GM12878 (cell line): ENCODE measurements around the gene ADAMTS1. TPM values are rescaled to one million over a fixed set of nuclear protein-coding genes. Genes with fewer than 3 reads are reported as not detected.

Experiments
- ATAC-seq: fragments of 200-7000 bp; cut with Tn5 transposase; 3 replicates; pipeline ENCODE4 v1.9.1; 2020; ENCODE audit warnings: mild to moderate bottlenecking, moderate library complexity
- BruUV-seq: library from RNA; stranded (reverse); fragments of 400-500 nt; replicated peaks from 2 replicates; lab custom pipeline; 2021; lab: Mats Ljungman, UMichigan
- CTCF ChIA-PET: fragments of 300-600 bp; sonication (Branson Sonifier 250); formaldehyde crosslinking; extraction: SDS; loops from one replicate; lab custom pipeline; 2021; ENCODE audit warnings: inconsistent platforms; lab: Yijun Ruan, JAX
- POLR2A ChIA-PET: fragments of 350-600 bp; formaldehyde crosslinking; extraction: SDS; loops from one replicate; lab custom pipeline; 2021; ENCODE audit warnings: inconsistent platforms; lab: Charles Lee
- RAD21 ChIA-PET: fragments of 300-600 bp; sonication (Branson Sonifier 250); formaldehyde crosslinking; loops from one replicate; lab custom pipeline; 2023; ENCODE audit warnings: antibody characterized with exemption; ENCODE audit not compliant: unreplicated experiment; lab: Charles Lee
- SMC1A ChIA-PET: fragments of 300-600 bp; sonication (Branson Sonifier 250); formaldehyde crosslinking; loops from one replicate; lab custom pipeline; 2023; ENCODE audit not compliant: unreplicated experiment, uncharacterized antibody; lab: Charles Lee
- DNase-seq: peaks from one replicate; pipeline ENCODE4 v3.0.0-alpha.2; 2011; ENCODE audit warnings: low read depth, low spot score
- FAIRE-seq: peaks from 3 replicates; lab custom pipeline; 2011; peaks lifted over from hg19 to GRCh38; lab: Jason Lieb, UNC
- H2AFZ ChIP-seq: 2 replicates; pipeline ENCODE4 v1.6.0; 2011; ENCODE audit warnings: low read depth, low read length, control low read depth; ENCODE audit not compliant: control insufficient read depth
- H3K27ac ChIP-seq: 2 replicates; pipeline ENCODE4 v1.5.1; 2011; ENCODE audit warnings: control low read depth; ENCODE audit not compliant: control insufficient read depth, insufficient read depth
- H3K27me3 ChIP-seq, 2 experiments: replicated peaks in 1 of 2; 2 replicates each; pipeline versions ENCODE4 v1.6.0 to v1.6.1; 2011; ENCODE audit warnings: low read length in 1 of 2; ENCODE audit not compliant: control insufficient read depth in 2 of 2, insufficient read depth in 2 of 2
- H3K36me3 ChIP-seq, 2 experiments: 2 replicates each; pipeline ENCODE4 v1.5.1; 2011; ENCODE audit warnings: low read length in 1 of 2; ENCODE audit not compliant: control insufficient read depth in 2 of 2, insufficient read depth in 2 of 2
- H3K4me1 ChIP-seq: 2 replicates; pipeline ENCODE4 v1.6.1; 2011; ENCODE audit warnings: mild to moderate bottlenecking, low read length, moderate library complexity, mixed read lengths; ENCODE audit not compliant: control insufficient read depth, insufficient read depth
- H3K4me2 ChIP-seq: 2 replicates; pipeline ENCODE4 v1.6.0; 2011; ENCODE audit warnings: control low read depth; ENCODE audit not compliant: control insufficient read depth, insufficient read depth
- H3K4me3 ChIP-seq: fragments of 200-600 bp; sonication (generic); 2 replicates; pipeline ENCODE4 v1.5.1; 2016
- H3K79me2 ChIP-seq: 2 replicates; pipeline ENCODE4 v1.6.0; 2011; ENCODE audit warnings: low read length; ENCODE audit not compliant: control insufficient read depth, insufficient read depth
- H3K9ac ChIP-seq: 2 replicates; pipeline ENCODE4 v1.8.0; 2011; ENCODE audit warnings: low read length, control low read depth, mixed read lengths; ENCODE audit not compliant: control insufficient read depth, insufficient read depth
- H3K9me3 ChIP-seq: replicated peaks from 3 replicates; pipeline ENCODE4 v1.5.1; 2011; ENCODE audit warnings: mild to moderate bottlenecking, low read length; ENCODE audit not compliant: control insufficient read depth, insufficient read depth
- H4K20me1 ChIP-seq: 2 replicates; pipeline ENCODE4 v1.6.0; 2011; ENCODE audit not compliant: control insufficient read depth, insufficient read depth
- ASH2L ChIP-seq: fragments of 300-600, 200-600 bp; sonication (generic); IDR thresholded peaks from 2 replicates; pipeline ENCODE4 v1.6.1; 2017; ENCODE audit warnings: low read depth, mild to moderate bottlenecking, borderline replicate concordance
- HDAC2 ChIP-seq: fragments of 200-600 bp; sonication (generic); IDR thresholded peaks from 2 replicates; pipeline ENCODE4 v1.6.1; 2017
- KDM1A ChIP-seq: fragments of 200-600 bp; sonication (generic); IDR thresholded peaks from 2 replicates; pipeline ENCODE4 v1.6.1; 2016; ENCODE audit warnings: borderline replicate concordance
- RBBP5 ChIP-seq: fragments of 200-600 bp; sonication (generic); conservative IDR thresholded peaks from 2 replicates; pipeline ENCODE4 v1.6.1; 2016
- SMAD5 ChIP-seq: IDR thresholded peaks from 2 replicates; pipeline ENCODE4 v1.6.1; 2016; ENCODE audit warnings: antibody characterized with exemption, low read depth
- SRF ChIP-seq, 2 experiments: IDR thresholded peaks; 2 replicates each; pipeline ENCODE4 v1.6.1; 2011; ENCODE audit warnings: low read depth in 2 of 2, low read length in 2 of 2, mild to moderate bottlenecking in 1 of 2, moderate library complexity in 1 of 2
- WGBS: methylation state at CpG from one replicate; pipeline ENCODE4 v1.1.6; 2016; ENCODE audit warnings: low lambda C conversion rate; ENCODE audit not compliant: insufficient replicate concordance, insufficient coverage; ENCODE audit errors: missing lambda C conversion rate; 5-methylcytosine and 5-hydroxymethylcytosine counted together
- in situ Hi-C: fragments of 300-500 bp; cut with MboI; formaldehyde crosslinking; loops from 9 replicates; pipeline ENCODE4 v1.14.3; 2018; ENCODE audit warnings: mixed read lengths
- intact Hi-C: fragments of 100-400 bp; cut with micrococcal nuclease; formaldehyde crosslinking; loops from one replicate; pipeline ENCODE4 v1.14.2; 2022; ENCODE audit not compliant: unreplicated experiment
- polyA plus RNA-seq, 11 experiments: library from polyadenylated mRNA; depleted of rRNA in 4 of 11; unstranded in 6 of 11; stranded (reverse) in 5 of 11; fragments of >200 nt; fragmentation: Nextera tagmentation in 4 of 11; fragmentation: Illumina TruSeq in 1 of 11; extraction: Ambion mirVana in 4 of 11; extraction: Trizol in 1 of 11; gene quantifications; 1 replicate in 1 of 11; 2 replicates in 10 of 11; pipeline versions ENCODE4 v1.2.1 to v1.2.3, GENCODE V29; 2011 to 2016; ENCODE audit warnings: inconsistent platforms in 2 of 11, missing spikeins in 2 of 11, low read depth in 1 of 11
- total RNA-seq, 4 experiments: library from RNA; depleted of rRNA in 3 of 4; stranded (reverse); fragments of >200 nt in 3 of 4; fragmentation: Illumina TruSeq in 1 of 4; extraction: Trizol in 1 of 4; gene quantifications; 2 replicates each; pipeline versions ENCODE4 v1.2.1 to v1.2.3, GENCODE V29; 2013 to 2021

Gene ADAMTS1
- total and polyA plus RNA-seq, 10 of the 15 experiments (the other 5 are each of a cell fraction or from before 2014, with no cell fraction given), result 0.06 to 0.21 (median 0.08) TPM; not detected in 6

- Histone ChIP-seq H3K27ac (no peak overlapping the region), H3K79me2 (no peaks in the 10 kb centered on the region), H3K4me3 (no peak overlapping the region), H3K9me3 (no peaks in the 10 kb centered on the region), H3K27me3 (no peaks in the 10 kb centered on the region), H3K4me2 (no peak overlapping the region), H4K20me1 (no peaks in the 10 kb centered on the region), H3K36me3 (no peaks in the 10 kb centered on the region), H3K4me1 (no peaks in the 10 kb centered on the region), H2AFZ (no peak overlapping the region), H3K9ac (no peak overlapping the region)
- ATAC-seq (no peak), FAIRE-seq (no peak), DNase-seq (no peak)
- 79% methylated on average over 2 of the region's 2 CpGs for WGBS
- TF ChIP-seq HDAC2 (no peak), SRF (IDR thresholded peaks at IDR 0.05; ENCODE audit: low read depth in 2 of 2, low read length in 2 of 2) (no peak), KDM1A (no peak)
- BruUV-seq, result no TSS peak
- RAD21 ChIA-PET, result no interaction called here
- intact Hi-C loops (no loop called here), in situ Hi-C loops (no loop called here)
- CTCF ChIA-PET, result no interaction called here
- SMC1A ChIA-PET, result no interaction called here
- POLR2A ChIA-PET, result no interaction called here
Measured at GRCh38 chr21:26800455-26800854, 44.8 kb downstream of the ADAMTS1 start.

GRCh38 chr21:26800001-26800400, 45.2 kb downstream of the ADAMTS1 start:
- FAIRE-seq, result no peak
- no peaks in the 10 kb centered on the region for H3K36me3 ChIP-seq
- intact Hi-C loops (no loop called here), in situ Hi-C loops (no loop called here)
- H3K9me3 ChIP-seq, result no peaks in the 10 kb centered on the region
- WGBS, result 0% methylated on average over 3 of the region's 3 CpGs
- SMC1A ChIA-PET, result no interaction called here
- RAD21 ChIA-PET, result no interaction called here
- no peak overlapping the region for H3K9ac ChIP-seq
- no peaks in the 10 kb centered on the region for H3K27me3 ChIP-seq
- H3K4me3 ChIP-seq, result no peak overlapping the region
- H3K4me2 ChIP-seq, result no peak overlapping the region
- no peaks in the 10 kb centered on the region for H3K79me2 ChIP-seq
- DNase-seq, result no peak
- POLR2A ChIA-PET, result no interaction called here
- no peak overlapping the region for H3K27ac ChIP-seq
- no peak for ATAC-seq
- BruUV-seq, result no TSS peak
- CTCF ChIA-PET, result no interaction called here
- no peak for TF ChIP-seq ASH2L
- TF ChIP-seq RBBP5, result no peak
- no peak for TF ChIP-seq SMAD5
- H2AFZ ChIP-seq, result no peak overlapping the region
- no peaks in the 10 kb centered on the region for H4K20me1 ChIP-seq
- H3K4me1 ChIP-seq, result no peaks in the 10 kb centered on the region
